Effector memory CD8-positive, alpha-beta T cell (primary cell): Measurements from ENCODE around the gene CHPF2.

Source experiments
- ATAC-seq: fragments of 150-1000 bp; cut with Tn5 transposase; replicated peaks from 2 replicates; pipeline ENCODE4 v1.10.0; 2021; ENCODE audit warnings: mild to moderate bottlenecking, moderate library complexity
- DNase-seq, 3 experiments: peaks; one replicate each; pipeline ENCODE4 v3.0.0; 2021
- H3K27ac Mint-ChIP-seq, 2 donors: one replicate each; pipeline ENCODE4 v1.8.0; 2022; ENCODE audit warnings: mild to moderate bottlenecking in 2 of 2, mixed read lengths in 2 of 2, moderate library complexity in 2 of 2
- H3K27me3 Mint-ChIP-seq, 2 donors: one replicate each; pipeline ENCODE4 v1.8.0; 2022; ENCODE audit warnings: mixed read lengths in 2 of 2
- H3K36me3 Mint-ChIP-seq: one replicate; pipeline ENCODE4 v1.8.0; 2022; ENCODE audit warnings: mild to moderate bottlenecking, moderate library complexity, mixed read lengths; ENCODE audit not compliant: insufficient read depth
- H3K4me1 Mint-ChIP-seq, 2 donors: one replicate each; pipeline ENCODE4 v1.8.0; 2022; ENCODE audit warnings: low read depth in 2 of 2, mixed read lengths in 2 of 2
- H3K4me3 Mint-ChIP-seq, 2 donors: one replicate each; pipeline ENCODE4 v1.8.0; 2022; ENCODE audit warnings: mild to moderate bottlenecking in 2 of 2, mixed read lengths in 2 of 2, moderate library complexity in 2 of 2
- H3K9me3 Mint-ChIP-seq, 2 donors: one replicate each; pipeline ENCODE4 v1.8.0; 2022; ENCODE audit warnings: mixed read lengths in 2 of 2

Gene CHPF2

GRCh38 chr7:151197932-151198331, 34.4 kb upstream of the CHPF2 start:
- peaks cover 0 to 12% of the 10 kb centered on the region in 2 donors for H3K4me1 Mint-ChIP-seq
- no peaks in the 10 kb centered on the region for H3K9me3 Mint-ChIP-seq
- H3K27ac Mint-ChIP-seq = no peak overlapping the region
- peaks cover 4% of the 10 kb centered on the region for H3K36me3 Mint-ChIP-seq
- peaks cover 0 to 2% of the 10 kb centered on the region in 2 donors for H3K27me3 Mint-ChIP-seq
- ATAC-seq (no peak), DNase-seq (no peak)
- H3K4me3 Mint-ChIP-seq = no peak overlapping the region

GRCh38 chr7:151198945-151199848, 33.1 kb upstream of the CHPF2 start:
- no peak for DNase-seq
- Mint-ChIP-seq H3K9me3 (no peaks in the 10 kb centered on the region), H3K4me3 (no peak overlapping the region), H3K27ac (no peak overlapping the region), H3K4me1 (peaks cover 0 to 9% of the 10 kb centered on the region in 2 donors), H3K36me3 (peaks cover 4% of the 10 kb centered on the region), H3K27me3 (peaks cover 0 to 5% of the 10 kb centered on the region in 2 donors)
- no peak for ATAC-seq

GRCh38 chr7:151201344-151201743, 30.9 kb upstream of the CHPF2 start:
- Mint-ChIP-seq H3K27ac (no peak overlapping the region), H3K4me1 (peaks cover 4 to 7% of the 10 kb centered on the region in 2 donors), H3K36me3 (peaks cover 8% of the 10 kb centered on the region), H3K4me3 (no peak overlapping the region), H3K27me3 (peaks cover 0 to 13% of the 10 kb centered on the region in 2 donors), H3K9me3 (no peaks in the 10 kb centered on the region)
- ATAC-seq (no peak), DNase-seq (no peak)

GRCh38 chr7:151201751-151202150, 30.5 kb upstream of the CHPF2 start:
- Mint-ChIP-seq H3K27me3 (peaks cover 0 to 13% of the 10 kb centered on the region in 2 donors), H3K27ac (no peak overlapping the region), H3K4me1 (peaks cover 8 to 11% of the 10 kb centered on the region in 2 donors), H3K4me3 (no peak overlapping the region), H3K9me3 (no peaks in the 10 kb centered on the region), H3K36me3 (peaks cover 8% of the 10 kb centered on the region)
- ATAC-seq (no peak), DNase-seq (no peak)

GRCh38 chr7:151202836-151203235, 29.4 kb upstream of the CHPF2 start:
- peaks cover 8% of the 10 kb centered on the region for H3K36me3 Mint-ChIP-seq
- no peak overlapping the region for H3K27ac Mint-ChIP-seq
- ATAC-seq (no peak), DNase-seq (no peak)
- no peaks in the 10 kb centered on the region for H3K9me3 Mint-ChIP-seq
- peaks cover 19 to 21% of the 10 kb centered on the region in 2 donors for H3K4me1 Mint-ChIP-seq
- peaks cover 0 to 13% of the 10 kb centered on the region in 2 donors for H3K27me3 Mint-ChIP-seq
- no peak overlapping the region for H3K4me3 Mint-ChIP-seq

DNA sequence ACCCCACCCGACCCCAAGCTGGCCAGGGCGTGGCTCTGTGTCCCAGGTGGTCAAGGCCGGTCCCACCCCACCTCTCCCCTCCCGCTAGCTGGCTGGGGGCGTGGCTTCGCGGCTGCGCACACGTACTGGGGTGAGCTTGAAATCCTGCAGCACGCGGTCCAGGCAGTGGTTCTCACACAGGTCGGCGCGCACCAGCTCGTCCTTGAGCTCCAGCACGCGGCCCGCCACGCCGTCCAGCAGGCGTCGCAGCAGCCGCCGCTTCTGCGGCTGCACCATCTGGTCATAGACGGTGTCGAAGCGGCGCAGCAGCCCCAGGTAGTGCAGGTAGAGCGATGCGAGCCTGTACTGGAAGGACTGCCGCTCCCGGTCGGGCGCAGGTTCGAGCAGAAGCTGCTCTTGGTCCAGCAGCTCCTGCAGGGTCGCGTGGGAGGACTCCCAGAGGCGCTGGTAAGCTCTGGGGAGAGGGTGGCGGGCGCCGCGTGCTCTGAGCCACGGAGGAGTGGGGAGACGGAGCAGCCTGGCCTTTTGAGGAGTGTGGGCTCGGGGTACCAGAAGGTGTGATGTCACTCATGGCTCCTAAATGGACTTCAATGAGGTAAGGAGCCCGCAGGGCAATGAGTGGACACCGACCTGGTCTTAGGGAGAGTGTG, 27.8 kb upstream of the CHPF2 start:
- DNase-seq (no peak), ATAC-seq (no peak)
- H3K27me3 Mint-ChIP-seq = peaks cover 0 to 13% of the 10 kb centered on the region in 2 donors
- peaks cover 6% of the 10 kb centered on the region for H3K36me3 Mint-ChIP-seq
- peak overlapping the region in 1 of 2 donors; percentile 87 for H3K27ac Mint-ChIP-seq
- peaks cover 26 to 32% of the 10 kb centered on the region in 2 donors for H3K4me1 Mint-ChIP-seq
- peak overlapping the region; percentile 39 to 45 for H3K4me3 Mint-ChIP-seq
- H3K9me3 Mint-ChIP-seq = no peaks in the 10 kb centered on the region

DNA sequence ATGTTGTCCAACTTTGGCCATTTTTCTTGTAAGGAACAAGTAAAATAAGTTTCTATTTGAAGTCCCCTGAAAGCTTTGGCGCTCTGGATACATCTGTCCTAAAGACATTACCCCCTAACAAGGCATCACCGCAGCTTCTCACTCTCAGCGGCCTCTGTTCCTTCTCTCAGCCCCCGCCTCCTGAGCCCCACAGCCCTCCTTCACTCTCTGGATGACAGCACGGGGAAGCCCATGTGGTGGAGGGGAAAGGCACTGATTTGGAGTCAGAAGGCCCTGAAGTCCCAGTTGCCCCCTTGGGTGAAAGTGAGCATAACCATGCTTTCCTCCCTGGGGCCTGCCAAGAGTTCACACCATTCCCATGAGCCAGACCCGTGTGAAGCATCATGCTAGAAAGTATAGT, 26.6 kb upstream of the CHPF2 start:
- no peak for ATAC-seq
- no peaks in the 10 kb centered on the region for H3K9me3 Mint-ChIP-seq
- peaks cover 0 to 13% of the 10 kb centered on the region in 2 donors for H3K27me3 Mint-ChIP-seq
- peaks cover 26 to 41% of the 10 kb centered on the region in 2 donors for H3K4me1 Mint-ChIP-seq
- H3K27ac Mint-ChIP-seq = peak overlapping the region; percentile 50 to 87
- H3K36me3 Mint-ChIP-seq = peaks cover 4% of the 10 kb centered on the region
- DNase-seq = no peak
- peak overlapping the region; percentile 23 to 70 for H3K4me3 Mint-ChIP-seq

DNA sequence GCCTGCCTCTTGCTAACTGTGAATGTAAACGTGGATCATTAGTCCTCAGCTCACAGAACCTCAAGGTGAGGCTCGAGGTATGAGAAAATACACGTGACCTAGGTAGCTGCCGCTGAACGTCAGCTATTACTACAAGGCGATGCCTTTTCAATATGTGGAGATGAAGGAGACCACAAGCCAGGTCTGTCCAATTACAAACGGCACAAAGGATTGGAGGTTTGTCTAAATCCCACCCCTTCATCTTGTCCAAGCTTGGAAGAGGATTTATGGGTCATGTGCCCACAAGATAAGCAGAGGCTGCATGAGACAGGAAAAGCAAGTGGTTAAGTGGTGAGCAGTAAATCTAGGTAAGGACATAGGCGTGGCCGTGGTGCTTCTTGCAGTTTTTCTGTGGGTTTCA, 25.4 kb upstream of the CHPF2 start:
- Mint-ChIP-seq H3K36me3 (peaks cover 4% of the 10 kb centered on the region), H3K27ac (peak overlapping the region; percentile 50 to 87), H3K4me1 (peaks cover 30 to 44% of the 10 kb centered on the region in 2 donors), H3K9me3 (no peaks in the 10 kb centered on the region), H3K4me3 (peak overlapping the region; percentile 56 to 70), H3K27me3 (peaks cover 0 to 13% of the 10 kb centered on the region in 2 donors)
- DNase-seq (peak; percentile 15 to 48 (median 44)), ATAC-seq (peak; percentile 83)

DNA sequence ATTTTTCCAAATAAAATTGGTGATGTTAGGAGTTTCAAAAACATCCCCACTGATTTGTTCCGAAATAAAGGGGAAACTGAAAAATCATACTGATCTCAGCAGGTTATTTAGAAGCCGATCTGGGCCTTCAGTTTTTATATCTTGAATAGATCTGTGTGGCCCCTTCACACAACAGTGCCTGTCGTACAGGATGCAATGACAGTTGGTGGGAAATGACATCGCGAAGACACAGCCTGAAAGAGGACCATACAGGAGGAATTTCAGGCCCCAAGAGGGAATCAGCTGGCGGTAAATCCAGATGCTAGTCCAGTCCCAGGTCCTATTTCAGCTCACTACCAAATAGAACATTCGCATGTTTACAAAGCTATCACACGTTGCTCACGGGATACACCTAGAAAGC, 25.0 kb upstream of the CHPF2 start:
- Mint-ChIP-seq H3K36me3 (peaks cover 8% of the 10 kb centered on the region), H3K4me1 (peaks cover 32 to 44% of the 10 kb centered on the region in 2 donors), H3K4me3 (peak overlapping the region; percentile 8 to 70), H3K27me3 (peaks cover 0 to 13% of the 10 kb centered on the region in 2 donors), H3K9me3 (no peaks in the 10 kb centered on the region), H3K27ac (peak overlapping the region in 1 of 2 donors; percentile 87)
- DNase-seq (peak in 2 of 3 experiments; percentile 6 to 15), ATAC-seq (peak; percentile 55)

DNA sequence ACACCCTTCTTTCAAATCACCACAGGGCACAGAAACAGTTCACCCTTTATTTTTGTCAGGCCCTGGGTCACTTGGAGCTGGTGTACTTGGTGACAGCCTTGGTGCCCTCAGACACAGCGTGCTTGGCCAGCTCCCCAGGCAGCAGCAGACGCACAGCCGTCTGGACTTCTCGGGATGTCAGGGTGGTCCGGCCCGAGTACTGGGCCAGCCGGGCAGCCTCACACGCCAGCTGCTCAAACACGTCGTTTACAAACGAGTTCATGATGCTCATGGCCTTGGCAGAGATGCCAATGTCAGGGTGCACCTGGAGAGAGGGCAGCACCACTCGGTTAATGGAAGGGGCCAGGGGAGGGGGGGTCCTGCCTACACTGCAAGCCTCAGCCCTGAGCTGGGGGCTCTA, 24.5 kb upstream of the CHPF2 start:
- H3K27ac Mint-ChIP-seq = peak overlapping the region in 1 of 2 donors; percentile 87
- H3K9me3 Mint-ChIP-seq = no peaks in the 10 kb centered on the region
- ATAC-seq (no peak), DNase-seq (no peak)
- H3K27me3 Mint-ChIP-seq = peaks cover 0 to 12% of the 10 kb centered on the region in 2 donors
- peak overlapping the region in 1 of 2 donors; percentile 70 for H3K4me3 Mint-ChIP-seq
- H3K4me1 Mint-ChIP-seq = peaks cover 32 to 44% of the 10 kb centered on the region in 2 donors
- H3K36me3 Mint-ChIP-seq = peaks cover 13% of the 10 kb centered on the region

- no peak for ATAC-seq
- DNase-seq = no peak
- H3K27me3 Mint-ChIP-seq = peaks cover 0 to 9% of the 10 kb centered on the region in 2 donors
- peaks cover 32 to 44% of the 10 kb centered on the region in 2 donors for H3K4me1 Mint-ChIP-seq
- H3K27ac Mint-ChIP-seq = peak overlapping the region in 1 of 2 donors; percentile 87
- H3K9me3 Mint-ChIP-seq = no peaks in the 10 kb centered on the region
- H3K36me3 Mint-ChIP-seq = peaks cover 17% of the 10 kb centered on the region
- H3K4me3 Mint-ChIP-seq = peak overlapping the region; percentile 41 to 70
Measured at GRCh38 chr7:151208253-151208862, 23.9 kb upstream of the CHPF2 start.

GRCh38 chr7:151209588-151209987, 22.7 kb upstream of the CHPF2 start:
- Mint-ChIP-seq H3K27me3 (peaks cover 0 to 6% of the 10 kb centered on the region in 2 donors), H3K4me1 (peaks cover 30 to 42% of the 10 kb centered on the region in 2 donors), H3K9me3 (no peaks in the 10 kb centered on the region), H3K36me3 (peaks cover 22% of the 10 kb centered on the region), H3K4me3 (no peak overlapping the region), H3K27ac (peak overlapping the region in 1 of 2 donors; percentile 69)
- DNase-seq = no peak
- no peak for ATAC-seq
